ENCODE measurements around the gene CHEK1.
"Not testable (repeated sequence)": the region's sequence is repeated elsewhere in the genome, so short reads cannot be mapped to it uniquely, and the experiment has no call there.

Gene CHEK1

DNA sequence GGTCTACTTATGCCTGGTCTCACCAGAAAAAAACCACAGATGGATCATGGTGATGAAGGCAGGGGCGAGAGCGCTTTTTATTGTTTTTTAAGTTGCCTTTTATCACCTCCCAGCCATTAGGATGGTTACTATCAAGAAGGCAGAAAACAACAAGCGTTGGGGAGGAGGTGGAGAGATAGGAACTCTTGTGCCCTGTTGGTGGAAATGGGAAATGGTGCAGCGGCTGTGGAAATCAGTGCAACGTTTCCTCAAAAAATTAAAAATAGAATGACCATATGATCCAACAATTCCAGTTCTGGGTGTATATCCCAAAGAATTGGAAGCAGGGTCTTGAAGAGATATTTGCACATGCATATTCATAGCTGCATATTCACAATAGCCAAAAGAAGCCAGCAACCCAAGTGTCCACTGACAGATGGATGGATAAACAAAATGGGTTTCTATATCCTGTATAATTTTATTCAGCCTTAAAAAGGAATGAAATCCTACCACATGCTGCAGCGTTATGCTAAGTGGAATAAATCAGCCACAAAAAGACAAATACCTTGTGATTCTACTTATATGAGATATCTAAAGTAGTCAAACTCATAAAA is 76.2 kb downstream of the CHEK1 start:
- DNase-seq, result no peak

DNA sequence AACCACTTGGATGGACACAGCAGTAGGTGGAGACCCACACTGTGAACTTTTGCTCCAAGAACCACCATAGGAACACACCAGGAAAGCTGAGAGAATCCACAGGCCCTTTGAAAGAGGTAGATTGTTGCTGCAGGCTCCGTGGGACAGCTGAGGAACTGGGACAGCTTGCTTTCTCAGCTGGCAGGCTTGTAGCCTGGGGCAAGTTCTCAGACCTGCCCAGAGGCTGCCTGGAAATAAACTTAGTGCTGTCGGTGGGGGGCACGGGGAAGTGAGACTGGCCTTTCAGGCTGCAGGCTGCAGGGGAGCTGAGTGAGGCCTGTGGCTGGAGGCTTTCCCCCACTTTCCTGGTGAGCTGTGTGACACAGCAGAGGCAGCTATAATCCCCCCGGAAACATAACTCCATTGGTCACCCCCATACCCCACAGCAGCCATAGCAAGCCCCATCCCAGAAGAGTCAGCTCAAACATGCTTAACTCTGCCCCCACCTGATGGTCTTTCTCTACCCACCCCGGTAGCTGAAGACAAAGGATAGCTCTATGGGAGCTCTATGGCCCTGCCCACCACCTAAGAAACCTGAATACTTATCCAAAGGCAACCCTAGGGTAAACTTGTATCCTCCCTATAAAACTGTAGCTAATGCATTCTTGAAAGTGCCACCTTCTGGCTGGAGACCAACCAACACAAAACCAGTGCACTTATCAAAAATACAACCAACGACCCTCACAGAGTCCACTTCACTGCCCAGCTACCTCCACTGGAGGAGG is 77.1 kb downstream of the CHEK1 start:
- no peak for DNase-seq

DNA sequence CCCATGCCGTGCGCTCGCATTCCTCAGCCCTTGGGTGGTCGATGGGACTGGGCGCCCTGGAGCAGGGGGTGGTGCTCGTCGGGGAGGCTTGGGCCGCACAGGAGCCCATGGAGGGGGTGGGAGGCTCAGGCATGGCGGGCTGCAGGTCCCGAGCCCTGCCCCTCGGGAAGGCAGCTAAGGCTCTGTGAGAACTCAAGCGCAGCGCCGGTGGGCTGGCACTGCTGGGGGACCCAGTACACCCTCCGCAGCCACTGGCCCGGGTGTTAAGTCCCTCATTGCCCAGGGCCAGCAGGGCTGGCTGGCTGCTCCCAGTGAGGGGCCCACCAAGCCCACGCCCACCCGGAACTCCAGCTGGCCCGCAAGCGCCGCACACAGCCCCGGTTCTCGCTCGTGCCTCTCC is 79.7 kb downstream of the CHEK1 start:
- DNase-seq, result not testable (repeated sequence)

DNA sequence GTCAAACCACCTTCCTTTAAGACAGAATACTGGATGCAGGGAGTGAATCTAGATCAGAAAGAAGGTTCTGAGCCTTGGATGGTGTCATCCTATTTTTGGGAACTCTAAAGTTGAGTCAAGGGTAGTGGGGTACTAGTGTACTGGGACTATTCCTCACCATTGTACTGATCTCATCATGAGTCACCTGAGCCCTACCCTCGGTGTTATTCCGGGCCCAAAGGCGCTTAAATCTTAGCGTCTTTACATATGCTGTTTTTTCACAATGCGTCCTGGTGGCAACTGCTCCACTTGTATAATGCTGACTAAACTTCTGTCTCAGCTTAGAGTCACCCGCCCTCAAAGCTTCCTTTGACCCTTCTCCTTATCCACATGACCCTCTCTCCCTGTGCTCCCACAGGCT is 95.8 kb downstream of the CHEK1 start:
- DNase-seq, result no peak

DNA sequence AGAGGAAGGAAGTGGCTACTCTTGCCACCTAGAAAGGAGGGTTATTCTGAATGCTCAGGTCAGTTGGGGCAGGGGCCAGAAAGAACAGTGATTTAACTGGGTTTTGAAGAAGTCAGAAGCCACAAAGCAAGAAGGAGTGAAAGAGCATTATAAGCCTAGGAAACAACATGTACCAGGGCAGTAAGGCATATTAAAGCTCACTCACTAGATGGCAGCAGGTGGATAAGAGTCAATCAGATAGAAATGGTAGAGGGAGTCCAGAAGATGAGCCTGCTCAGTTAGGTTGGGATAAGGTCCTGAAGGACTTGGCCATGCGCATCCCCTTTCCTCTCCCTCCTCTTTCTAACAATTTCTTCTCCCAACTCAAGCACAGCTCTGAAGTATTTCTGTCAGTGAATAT is 99.2 kb downstream of the CHEK1 start:
- DNase-seq, result no peak
